SK-N-SH (cell line): ENCODE results near the gene SLC8A2. TPM values are rescaled to one million over a fixed set of nuclear protein-coding genes. Genes with fewer than 3 reads are reported as not detected.

ENCODE experiments used
- CTCF ChIA-PET: fragments of 300-600, 350-600 bp; formaldehyde crosslinking; extraction: SDS; loops from one replicate; lab custom pipeline; 2021; lab: Yijun Ruan, JAX
- POLR2A ChIA-PET: fragments of 350-600 bp; sonication (Branson Sonifier 250); formaldehyde crosslinking; extraction: SDS; loops from one replicate; lab custom pipeline; 2020; ENCODE audit warnings: antibody characterized with exemption, inconsistent platforms; lab: Yijun Ruan, JAX
- DNase-seq: peaks from one replicate; pipeline ENCODE4 v3.0.0; 2012
- H2AFZ ChIP-seq: fragments of 200-600 bp; sonication (generic); 2 replicates; pipeline ENCODE4 v1.8.1; 2016; ENCODE audit warnings: antibody characterized with exemption, mild to moderate bottlenecking, low read depth
- H3F3A ChIP-seq: fragments of 200-600 bp; sonication (generic); replicated peaks from 2 replicates; pipeline ENCODE3; 2016; ENCODE audit warnings: antibody characterized with exemption, mild to moderate bottlenecking; ENCODE audit not compliant: insufficient read depth
- H3K27ac ChIP-seq, 2 experiments: fragments of 200-500 bp in 1 of 2; fragments of 200-600 bp in 1 of 2; sonication (Bioruptor generic) in 1 of 2; sonication (generic), shearing (Covaris generic) in 1 of 2; 2 replicates each; pipeline versions ENCODE4 v1.5.1 to v1.6.1; 2014 to 2016; ENCODE audit warnings: low read depth in 2 of 2, inconsistent platforms in 1 of 2, low read length in 1 of 2, mild to moderate bottlenecking in 1 of 2, mixed read lengths in 1 of 2
- H3K27me3 ChIP-seq: fragments of 200-600 bp; sonication (generic), shearing (Covaris generic); 2 replicates; pipeline ENCODE4 v1.6.1; 2016; ENCODE audit warnings: mixed run types; ENCODE audit not compliant: insufficient read depth
- H3K36me3 ChIP-seq, 2 experiments: fragments of 200-500 bp in 1 of 2; fragments of 200-600 bp in 1 of 2; sonication (Bioruptor generic) in 1 of 2; sonication (generic) in 1 of 2; replicated peaks in 1 of 2; 2 replicates each; pipeline versions ENCODE3 to v1.5.1; 2014 to 2016; ENCODE audit warnings: low read length in 1 of 2, mild to moderate bottlenecking in 1 of 2; ENCODE audit not compliant: insufficient read depth in 2 of 2, control insufficient read depth in 1 of 2
- H3K4me1 ChIP-seq, 2 experiments: fragments of 200-500 bp in 1 of 2; fragments of 200-600 bp in 1 of 2; sonication (Bioruptor generic) in 1 of 2; sonication (generic), shearing (Covaris generic) in 1 of 2; 2 replicates each; pipeline versions ENCODE4 v1.5.1 to v1.6.1; 2014 to 2016; ENCODE audit warnings: low read depth in 1 of 2, low read length in 1 of 2, mixed run types in 1 of 2; ENCODE audit not compliant: insufficient read depth in 2 of 2, control insufficient read depth in 1 of 2
- H3K4me2 ChIP-seq: fragments of 200-600 bp; sonication (generic), shearing (Covaris generic); 2 replicates; pipeline ENCODE4 v1.6.1; 2017; ENCODE audit warnings: mixed run types
- H3K4me3 ChIP-seq, 2 experiments: fragments of 200-500 bp in 1 of 2; fragments of 200-600 bp in 1 of 2; sonication (Bioruptor generic) in 1 of 2; sonication (generic), shearing (Covaris generic) in 1 of 2; 2 replicates each; pipeline versions ENCODE4 v1.5.1 to v1.8.1; 2014 to 2016; ENCODE audit warnings: low read depth in 2 of 2, inconsistent platforms in 1 of 2, low read length in 1 of 2, mild to moderate bottlenecking in 1 of 2, mixed read lengths in 1 of 2, moderate library complexity in 1 of 2
- H3K79me2 ChIP-seq: fragments of 200-600 bp; sonication (generic); 2 replicates; pipeline ENCODE4 v1.8.1; 2017; ENCODE audit warnings: mild to moderate bottlenecking; ENCODE audit not compliant: insufficient read depth
- H3K9ac ChIP-seq: fragments of 200-600 bp; sonication (generic); 2 replicates; pipeline ENCODE4 v1.6.1; 2017; ENCODE audit warnings: mixed run types
- H3K9me2 ChIP-seq: fragments of 200-600 bp; sonication (generic); 2 replicates; pipeline ENCODE4 v1.6.1; 2017; ENCODE audit warnings: mixed run types
- H3K9me3 ChIP-seq: fragments of 200-600 bp; sonication (generic); 2 replicates; pipeline ENCODE4 v1.6.1; 2017; ENCODE audit warnings: mixed run types, mild to moderate bottlenecking, moderate library complexity
- H4K20me1 ChIP-seq: fragments of 200-600 bp; sonication (generic); 2 replicates; pipeline ENCODE4 v1.6.1; 2017; ENCODE audit warnings: mild to moderate bottlenecking, mixed run types; ENCODE audit not compliant: insufficient read depth
- EP300 ChIP-seq, 2 experiments: IDR thresholded peaks; 2 replicates each; pipeline versions ENCODE4 v1.4.0 to v1.6.1; 2012; ENCODE audit warnings: borderline replicate concordance in 1 of 2, low read depth in 1 of 2, low read length in 1 of 2
- EZH2phosphoT487 ChIP-seq: fragments of 200-600 bp; sonication (generic); IDR thresholded peaks from 2 replicates; pipeline ENCODE4 v1.6.1; 2017; ENCODE audit warnings: low read depth, mixed run types, mild to moderate bottlenecking, antibody characterized with exemption, moderate library complexity, borderline replicate concordance
- FOXJ3 ChIP-seq: sonication (generic); formaldehyde crosslinking; IDR thresholded peaks from 2 replicates; pipeline ENCODE4 v1.5.1; 2020; ENCODE audit warnings: mild to moderate bottlenecking, missing genetic modification reagents
- FOXM1 ChIP-seq: IDR thresholded peaks from 2 replicates; pipeline ENCODE4 v1.4.0; 2012; ENCODE audit warnings: low read depth, mild to moderate bottlenecking
- GABPA ChIP-seq: IDR thresholded peaks from 2 replicates; pipeline ENCODE4 v1.4.0; 2012; ENCODE audit warnings: low read depth, mild to moderate bottlenecking
- MEF2A ChIP-seq: IDR thresholded peaks from 2 replicates; pipeline ENCODE4 v1.4.0; 2012; ENCODE audit warnings: low read depth, borderline replicate concordance
- MXI1 ChIP-seq: IDR thresholded peaks from 2 replicates; pipeline ENCODE4 v1.6.1; 2012; ENCODE audit warnings: mild to moderate bottlenecking, low read depth, low read length, improper control_type of control experiment
- NFIC ChIP-seq: IDR thresholded peaks from 2 replicates; pipeline ENCODE4 v1.4.0; 2012; ENCODE audit warnings: borderline replicate concordance
- POLR2AphosphoS5 ChIP-seq: IDR thresholded peaks from 2 replicates; pipeline ENCODE4 v1.6.1; 2012; ENCODE audit warnings: low read depth, low read length
- RFX5 ChIP-seq: IDR thresholded peaks from 2 replicates; pipeline ENCODE4 v1.6.1; 2012; ENCODE audit warnings: mild to moderate bottlenecking, improper control_type of control experiment, low read length
- RXRA ChIP-seq: IDR thresholded peaks from 2 replicates; pipeline ENCODE4 v1.4.0; 2012; ENCODE audit warnings: low read depth, mild to moderate bottlenecking, borderline replicate concordance
- SIN3A ChIP-seq: IDR thresholded peaks from 2 replicates; pipeline ENCODE4 v1.6.1; 2012; ENCODE audit warnings: low read depth, mild to moderate bottlenecking, low read length, moderate library complexity, borderline replicate concordance
- WGBS: methylation state at CpG from one replicate; pipeline ENCODE4 v1.1.6; 2017; ENCODE audit warnings: low lambda C conversion rate; 5-methylcytosine and 5-hydroxymethylcytosine counted together
- polyA plus RNA-seq, 3 experiments: library from polyadenylated mRNA; depleted of rRNA; stranded (reverse); fragments of >200 nt; gene quantifications; 2 replicates each; pipeline ENCODE4 v1.2.3, GENCODE V29; 2012
- TF ChIP-seq, protein P1 (sequence below): IDR thresholded peaks from 2 replicates; pipeline ENCODE4 v1.4.0; 2012; ENCODE audit warnings: low read depth, borderline replicate concordance
- TF ChIP-seq, protein P2 (sequence below): IDR thresholded peaks from 2 replicates; pipeline ENCODE4 v1.4.0; 2012; ENCODE audit warnings: low read depth, borderline replicate concordance
- TF ChIP-seq, protein P3 (sequence below): IDR thresholded peaks from 2 replicates; pipeline ENCODE4 v1.6.1; 2012; ENCODE audit warnings: mild to moderate bottlenecking, low read depth, low read length, moderate library complexity
- TF ChIP-seq, protein P4 (sequence below): fragments of 150-350 bp; IDR thresholded peaks from 2 replicates; pipeline ENCODE4 v1.6.1; 2016; ENCODE audit warnings: mild to moderate bottlenecking, low read depth, low read length

SLC8A2 gene
- polyA plus RNA-seq, 1 of the 3 experiments (the other 2 are of a cell fraction): 0.58 TPM

DNA sequence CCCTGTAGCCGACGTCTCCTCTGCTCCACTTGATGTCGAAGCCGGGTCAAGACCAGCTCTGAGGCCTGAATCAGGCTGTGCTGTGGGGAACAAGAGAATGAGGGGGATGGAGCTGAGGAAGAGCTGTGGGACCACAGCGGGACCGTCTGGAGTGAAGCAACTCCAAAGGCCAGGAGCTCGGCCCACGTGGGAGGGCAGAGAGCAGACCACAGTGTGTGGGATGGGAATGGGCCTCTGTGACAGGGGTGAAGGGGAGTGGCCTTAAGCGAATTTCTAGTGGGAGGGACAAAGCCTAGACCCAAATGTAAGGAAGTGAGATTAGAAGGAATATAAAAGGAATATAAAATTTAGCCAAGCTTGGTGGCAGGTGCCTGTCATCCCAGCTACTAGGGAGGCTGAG lies 3.8 kb upstream of the SLC8A2 start:
- Histone ChIP-seq H3K36me3 (no peaks in the 10 kb centered on the region), H3K27me3 (peaks cover 6% of the 10 kb centered on the region; the same call in 1 of the 2 replicates), H3K4me3 (no peak overlapping the region), H3K27ac (no peak overlapping the region), H3K9me2 (no peaks in the 10 kb centered on the region), H2AFZ (no peak overlapping the region), H3K9me3 (no peaks in the 10 kb centered on the region), H3K9ac (no peak overlapping the region), H3K79me2 (no peaks in the 10 kb centered on the region), H3K4me1 (peaks cover 0 to 5% of the 10 kb centered on the region in 2 experiments; a peak in 1 of 4 replicates), H3F3A (peaks cover under 1% of the 10 kb centered on the region), H3K4me2 (no peak overlapping the region), H4K20me1 (no peaks in the 10 kb centered on the region)
- TF ChIP-seq, protein P1, sequence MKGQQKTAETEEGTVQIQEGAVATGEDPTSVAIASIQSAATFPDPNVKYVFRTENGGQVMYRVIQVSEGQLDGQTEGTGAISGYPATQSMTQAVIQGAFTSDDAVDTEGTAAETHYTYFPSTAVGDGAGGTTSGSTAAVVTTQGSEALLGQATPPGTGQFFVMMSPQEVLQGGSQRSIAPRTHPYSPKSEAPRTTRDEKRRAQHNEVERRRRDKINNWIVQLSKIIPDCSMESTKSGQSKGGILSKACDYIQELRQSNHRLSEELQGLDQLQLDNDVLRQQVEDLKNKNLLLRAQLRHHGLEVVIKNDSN: no peak
- TF ChIP-seq RFX5 (no peak), MXI1 (no peak), EP300 (IDR thresholded peaks at IDR 0.05; ENCODE audit: borderline replicate concordance in 1 of 2, low read depth in 1 of 2, low read length in 1 of 2) (no peak), RXRA (no peak), NFIC (no peak), SIN3A (no peak)
- TF ChIP-seq, protein P2, sequence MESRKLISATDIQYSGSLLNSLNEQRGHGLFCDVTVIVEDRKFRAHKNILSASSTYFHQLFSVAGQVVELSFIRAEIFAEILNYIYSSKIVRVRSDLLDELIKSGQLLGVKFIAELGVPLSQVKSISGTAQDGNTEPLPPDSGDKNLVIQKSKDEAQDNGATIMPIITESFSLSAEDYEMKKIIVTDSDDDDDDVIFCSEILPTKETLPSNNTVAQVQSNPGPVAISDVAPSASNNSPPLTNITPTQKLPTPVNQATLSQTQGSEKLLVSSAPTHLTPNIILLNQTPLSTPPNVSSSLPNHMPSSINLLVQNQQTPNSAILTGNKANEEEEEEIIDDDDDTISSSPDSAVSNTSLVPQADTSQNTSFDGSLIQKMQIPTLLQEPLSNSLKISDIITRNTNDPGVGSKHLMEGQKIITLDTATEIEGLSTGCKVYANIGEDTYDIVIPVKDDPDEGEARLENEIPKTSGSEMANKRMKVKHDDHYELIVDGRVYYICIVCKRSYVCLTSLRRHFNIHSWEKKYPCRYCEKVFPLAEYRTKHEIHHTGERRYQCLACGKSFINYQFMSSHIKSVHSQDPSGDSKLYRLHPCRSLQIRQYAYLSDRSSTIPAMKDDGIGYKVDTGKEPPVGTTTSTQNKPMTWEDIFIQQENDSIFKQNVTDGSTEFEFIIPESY: no peak
- DNase-seq: no peak
- ChIA-PET CTCF (interaction anchor here (1.3 to 6.7 kb wide), 4 partner anchors 8 to 39 kb away, joined by 4 to 47 read pairs (median 4); partner anchors contain the start of gene KPTN), POLR2A (interaction anchor here (0.7 to 1.8 kb wide), 3 partner anchors 8 to 1477 kb away, joined by 3 to 8 read pairs (median 3); partner anchors contain the start of gene KPTN)
- WGBS: 75% methylated on average over 9 of the region's 9 CpGs

DNA sequence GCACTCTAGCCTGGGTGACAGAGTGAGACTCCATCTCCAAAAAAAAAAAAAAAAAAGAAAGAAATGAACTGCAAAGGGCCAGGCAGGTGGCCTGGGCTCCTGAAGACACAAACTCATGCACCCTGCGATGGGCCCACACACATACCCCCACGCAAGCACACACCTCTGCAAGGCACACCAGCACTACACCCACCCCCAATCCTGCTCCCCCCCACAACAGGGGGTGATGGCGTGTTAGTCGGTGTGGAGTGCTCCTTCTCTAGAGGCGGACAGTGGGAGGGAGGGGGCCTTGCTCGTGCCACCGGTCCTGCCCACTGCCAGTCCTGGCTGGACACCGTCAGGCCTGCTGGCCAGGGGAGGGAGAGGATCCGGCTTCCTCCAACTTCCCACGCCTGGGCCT lies 1.6 kb upstream of the SLC8A2 start:
- CTCF ChIA-PET: interaction anchor here (1.0 to 6.7 kb wide), 3 partner anchors 11 to 190 kb away, joined by 3 to 47 read pairs (median 6); partner anchors contain the start of gene KPTN
- H3K79me2 ChIP-seq: no peaks in the 10 kb centered on the region

More for the DNA sequence above, 1.6 kb upstream of the SLC8A2 start:
- POLR2A ChIA-PET: interaction anchor here (0.7 to 1.7 kb wide), 2 partner anchors 11 to 34 kb away, joined by 5 to 8 read pairs; partner anchors contain the start of gene KPTN
- Histone ChIP-seq H3K27me3 (peaks cover 6% of the 10 kb centered on the region; the same call in 1 of the 2 replicates), H3K9me3 (no peaks in the 10 kb centered on the region), H3K4me1 (peaks cover 0 to 18% of the 10 kb centered on the region in 2 experiments; a peak in 1 of 4 replicates), H3K9me2 (no peaks in the 10 kb centered on the region), H3K27ac (no peak overlapping the region), H3F3A (peaks cover 3% of the 10 kb centered on the region), H3K36me3 (no peaks in the 10 kb centered on the region), H4K20me1 (no peaks in the 10 kb centered on the region), H3K4me3 (no peak overlapping the region), H3K9ac (no peak overlapping the region), H2AFZ (no peak overlapping the region), H3K4me2 (no peak overlapping the region)
- DNase-seq: no peak
- TF ChIP-seq, protein P3, sequence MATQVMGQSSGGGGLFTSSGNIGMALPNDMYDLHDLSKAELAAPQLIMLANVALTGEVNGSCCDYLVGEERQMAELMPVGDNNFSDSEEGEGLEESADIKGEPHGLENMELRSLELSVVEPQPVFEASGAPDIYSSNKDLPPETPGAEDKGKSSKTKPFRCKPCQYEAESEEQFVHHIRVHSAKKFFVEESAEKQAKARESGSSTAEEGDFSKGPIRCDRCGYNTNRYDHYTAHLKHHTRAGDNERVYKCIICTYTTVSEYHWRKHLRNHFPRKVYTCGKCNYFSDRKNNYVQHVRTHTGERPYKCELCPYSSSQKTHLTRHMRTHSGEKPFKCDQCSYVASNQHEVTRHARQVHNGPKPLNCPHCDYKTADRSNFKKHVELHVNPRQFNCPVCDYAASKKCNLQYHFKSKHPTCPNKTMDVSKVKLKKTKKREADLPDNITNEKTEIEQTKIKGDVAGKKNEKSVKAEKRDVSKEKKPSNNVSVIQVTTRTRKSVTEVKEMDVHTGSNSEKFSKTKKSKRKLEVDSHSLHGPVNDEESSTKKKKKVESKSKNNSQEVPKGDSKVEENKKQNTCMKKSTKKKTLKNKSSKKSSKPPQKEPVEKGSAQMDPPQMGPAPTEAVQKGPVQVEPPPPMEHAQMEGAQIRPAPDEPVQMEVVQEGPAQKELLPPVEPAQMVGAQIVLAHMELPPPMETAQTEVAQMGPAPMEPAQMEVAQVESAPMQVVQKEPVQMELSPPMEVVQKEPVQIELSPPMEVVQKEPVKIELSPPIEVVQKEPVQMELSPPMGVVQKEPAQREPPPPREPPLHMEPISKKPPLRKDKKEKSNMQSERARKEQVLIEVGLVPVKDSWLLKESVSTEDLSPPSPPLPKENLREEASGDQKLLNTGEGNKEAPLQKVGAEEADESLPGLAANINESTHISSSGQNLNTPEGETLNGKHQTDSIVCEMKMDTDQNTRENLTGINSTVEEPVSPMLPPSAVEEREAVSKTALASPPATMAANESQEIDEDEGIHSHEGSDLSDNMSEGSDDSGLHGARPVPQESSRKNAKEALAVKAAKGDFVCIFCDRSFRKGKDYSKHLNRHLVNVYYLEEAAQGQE: no peak
- TF ChIP-seq, protein P4, sequence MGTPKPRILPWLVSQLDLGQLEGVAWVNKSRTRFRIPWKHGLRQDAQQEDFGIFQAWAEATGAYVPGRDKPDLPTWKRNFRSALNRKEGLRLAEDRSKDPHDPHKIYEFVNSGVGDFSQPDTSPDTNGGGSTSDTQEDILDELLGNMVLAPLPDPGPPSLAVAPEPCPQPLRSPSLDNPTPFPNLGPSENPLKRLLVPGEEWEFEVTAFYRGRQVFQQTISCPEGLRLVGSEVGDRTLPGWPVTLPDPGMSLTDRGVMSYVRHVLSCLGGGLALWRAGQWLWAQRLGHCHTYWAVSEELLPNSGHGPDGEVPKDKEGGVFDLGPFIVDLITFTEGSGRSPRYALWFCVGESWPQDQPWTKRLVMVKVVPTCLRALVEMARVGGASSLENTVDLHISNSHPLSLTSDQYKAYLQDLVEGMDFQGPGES: no peak
- TF ChIP-seq FOXM1: no peak
- no peak for TF ChIP-seq MEF2A
- TF ChIP-seq EZH2phosphoT487: no peak
- TF ChIP-seq EP300 (IDR thresholded peaks at IDR 0.05; ENCODE audit: borderline replicate concordance in 1 of 2, low read depth in 1 of 2, low read length in 1 of 2): no peak
- TF ChIP-seq FOXJ3 (CRISPR knock-in tag): no peak
- no peak for TF ChIP-seq POLR2AphosphoS5
- no peak for TF ChIP-seq GABPA
- WGBS: 84% methylated on average over 10 of the region's 10 CpGs
